AG20443 (cell line): Measurements from ENCODE around the gene AMOTL2.

ENCODE experiments used
- DNase-seq: peaks from one replicate; pipeline ENCODE4 v3.0.0; 2012; ENCODE audit warnings: low spot score, mixed read lengths

Gene AMOTL2

DNA sequence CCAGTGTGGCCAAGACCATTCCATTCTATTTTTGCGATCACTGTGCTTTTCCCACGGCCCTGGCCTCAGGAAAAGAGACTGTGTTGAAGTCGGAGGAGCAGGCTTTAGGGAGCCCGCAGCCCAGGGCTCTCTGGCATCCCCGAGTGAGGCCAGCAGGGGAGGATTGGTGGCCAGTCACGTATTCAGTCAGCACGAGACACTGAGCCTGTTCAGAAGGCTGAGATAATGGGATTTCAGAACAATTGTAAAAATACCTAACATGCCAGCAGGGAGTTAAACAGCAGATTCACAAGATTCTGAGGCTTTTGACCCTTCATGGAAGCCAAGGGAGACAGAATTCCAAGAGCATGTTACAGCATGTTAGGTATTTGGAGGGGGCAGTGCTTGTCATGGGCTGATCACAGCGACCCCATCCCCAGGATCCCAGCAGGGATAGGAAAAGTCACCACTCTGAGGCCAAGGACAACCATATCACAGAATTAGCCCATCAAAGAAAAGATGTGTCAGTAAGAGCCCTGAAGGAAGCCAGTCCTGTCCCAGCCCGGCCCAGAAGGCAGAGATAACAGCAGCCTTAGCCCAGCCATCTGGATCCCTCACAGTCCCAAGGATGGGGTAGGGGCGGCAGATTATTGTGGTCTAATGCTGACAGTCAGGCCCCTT, 40.6 kb downstream of the AMOTL2 start:
- peak; percentile 86 for DNase-seq

DNA sequence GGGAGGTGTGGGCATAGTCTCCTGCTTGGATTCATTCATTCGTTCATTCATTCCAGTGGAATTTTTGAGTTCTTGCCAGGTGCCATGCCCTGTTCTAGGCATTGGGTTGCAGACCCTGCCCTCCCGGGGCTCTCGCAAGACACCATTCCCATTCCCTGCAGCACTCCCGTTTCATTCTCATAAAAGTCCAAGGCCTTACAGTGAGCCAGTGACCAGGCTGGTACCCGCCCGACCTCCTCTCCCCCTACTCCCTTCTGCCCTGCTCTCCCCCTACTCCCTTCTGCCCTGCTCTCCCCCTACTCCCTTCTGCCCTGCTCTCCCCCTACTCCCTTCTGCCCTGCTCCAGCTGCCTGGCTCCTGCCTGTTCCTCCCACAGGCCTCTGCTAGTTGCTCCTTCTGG, 41.9 kb downstream of the AMOTL2 start:
- no peak for DNase-seq

DNA sequence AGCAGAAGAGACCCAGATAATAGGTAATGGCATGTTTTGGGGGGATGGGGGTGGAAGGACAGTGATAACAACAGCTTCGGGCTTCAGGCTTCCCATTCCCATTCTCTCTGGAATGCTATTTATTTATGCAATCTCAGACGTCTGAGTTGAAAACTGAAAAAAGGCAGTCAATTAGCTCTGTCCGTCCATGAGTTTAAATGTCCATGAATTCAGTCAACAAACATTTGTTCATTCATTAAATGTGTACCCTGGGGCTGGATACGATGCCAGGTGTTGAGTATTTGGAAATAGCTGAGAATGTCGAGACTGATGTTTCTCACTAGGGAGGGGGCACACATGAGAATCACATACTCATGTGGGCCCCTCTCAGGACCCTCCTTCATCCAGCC, 42.4 kb downstream of the AMOTL2 start:
- DNase-seq, result no peak

DNA sequence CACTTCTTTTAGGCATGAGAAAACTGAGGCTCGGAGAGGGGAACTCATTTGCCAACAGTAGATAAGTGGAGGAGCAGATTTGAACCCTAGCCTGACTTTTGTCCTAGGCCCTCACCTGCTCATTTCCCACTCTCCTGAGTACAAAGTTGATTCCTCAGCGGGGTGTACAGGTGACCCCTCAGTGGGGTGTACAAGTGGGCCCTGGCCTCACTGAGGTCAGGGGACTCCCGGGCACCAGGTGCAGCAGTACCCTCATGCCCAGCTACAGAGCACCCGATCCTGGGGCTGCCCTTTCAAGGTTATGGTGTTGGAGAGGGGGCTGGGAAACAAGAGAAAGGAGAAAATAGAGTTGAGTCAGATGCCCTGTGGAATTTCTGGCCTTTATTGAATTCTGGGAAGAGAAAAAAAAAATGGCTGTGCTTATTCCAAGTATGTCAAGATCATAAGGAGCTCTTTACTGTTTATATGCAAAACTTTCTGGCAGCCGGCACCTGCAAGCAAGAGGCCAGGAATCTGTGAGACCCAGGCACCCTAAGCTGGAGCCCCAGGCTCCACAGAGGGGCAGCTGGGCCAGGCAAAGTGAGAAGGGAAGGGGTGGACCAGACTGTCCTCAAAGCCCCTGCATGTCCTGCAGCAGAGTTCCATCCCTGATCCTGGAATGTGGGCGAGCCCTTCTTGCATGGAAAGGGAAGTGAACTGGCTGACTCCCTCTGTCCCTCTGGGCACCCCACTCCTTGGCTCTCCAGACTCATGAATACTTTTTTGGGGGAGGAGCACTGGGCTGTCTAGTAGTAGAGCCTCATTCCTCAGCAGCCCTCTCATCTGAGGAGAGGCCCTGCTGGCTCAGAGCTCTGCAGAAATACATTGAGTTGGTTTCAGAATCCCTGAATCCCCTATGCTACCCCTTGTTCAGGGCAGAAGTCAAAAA, 43.1 kb downstream of the AMOTL2 start:
- DNase-seq, result peak; percentile 81

DNA sequence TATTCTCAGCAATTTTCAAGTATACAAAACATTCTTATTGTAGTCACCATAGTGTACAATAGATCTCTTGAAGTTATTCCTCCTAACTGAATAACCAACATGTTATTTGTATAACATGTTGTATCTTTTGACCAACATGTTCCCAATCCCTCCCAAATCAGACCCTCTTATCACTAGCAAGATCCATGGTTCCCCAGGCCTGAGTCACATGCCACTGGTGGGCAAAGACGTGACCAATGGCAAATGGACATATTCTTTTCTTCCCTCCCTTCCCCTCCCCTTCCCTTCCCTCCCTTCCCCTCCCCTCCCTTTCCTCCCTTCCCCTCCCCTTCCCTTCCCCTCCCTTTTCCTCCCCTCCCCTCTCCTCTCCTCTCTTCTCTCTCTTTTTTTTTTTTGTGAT, 45.4 kb downstream of the AMOTL2 start:
- DNase-seq, result no peak

DNA sequence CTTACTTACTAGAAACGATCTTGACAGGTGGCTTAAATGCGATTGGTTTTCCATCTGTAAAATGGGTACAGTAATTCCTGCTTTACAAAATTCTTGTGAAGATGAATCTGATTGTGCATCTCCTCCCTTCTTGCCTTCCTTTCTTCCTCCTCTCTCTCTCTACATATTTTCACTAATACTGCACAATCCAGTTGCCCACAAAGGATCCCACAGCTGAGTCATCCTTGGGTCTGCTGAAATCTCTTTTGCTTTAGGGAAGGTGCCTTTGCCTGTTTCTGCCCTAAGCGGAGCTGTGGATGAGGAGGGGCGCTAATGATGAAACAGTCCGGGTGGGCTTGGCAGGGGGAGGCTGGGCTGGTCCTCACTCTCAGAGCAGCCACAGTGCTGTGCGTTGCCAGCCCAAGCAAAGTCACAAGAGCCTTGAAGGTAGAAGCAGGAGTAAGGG, 46.1 kb downstream of the AMOTL2 start:
- DNase-seq, result peak; percentile 67

DNA sequence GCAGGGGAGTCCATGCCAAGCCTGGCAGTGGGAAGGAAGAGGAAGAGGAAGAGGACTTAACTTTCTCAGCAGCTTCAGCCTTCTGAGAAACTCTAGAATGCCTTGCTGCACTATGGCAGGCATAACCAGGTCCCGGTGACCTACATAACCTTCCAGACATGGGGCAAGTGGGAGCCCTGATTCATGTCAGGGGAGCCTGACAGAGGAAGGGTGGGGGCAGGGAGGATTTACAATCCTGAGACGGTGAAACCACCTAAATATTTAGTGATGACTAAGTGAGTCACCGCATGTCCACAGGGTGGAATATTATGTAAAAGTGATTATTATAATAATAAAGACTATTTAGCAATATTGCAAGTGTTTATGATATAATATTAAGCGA, 46.7 kb downstream of the AMOTL2 start:
- peak; percentile 54 for DNase-seq

DNA sequence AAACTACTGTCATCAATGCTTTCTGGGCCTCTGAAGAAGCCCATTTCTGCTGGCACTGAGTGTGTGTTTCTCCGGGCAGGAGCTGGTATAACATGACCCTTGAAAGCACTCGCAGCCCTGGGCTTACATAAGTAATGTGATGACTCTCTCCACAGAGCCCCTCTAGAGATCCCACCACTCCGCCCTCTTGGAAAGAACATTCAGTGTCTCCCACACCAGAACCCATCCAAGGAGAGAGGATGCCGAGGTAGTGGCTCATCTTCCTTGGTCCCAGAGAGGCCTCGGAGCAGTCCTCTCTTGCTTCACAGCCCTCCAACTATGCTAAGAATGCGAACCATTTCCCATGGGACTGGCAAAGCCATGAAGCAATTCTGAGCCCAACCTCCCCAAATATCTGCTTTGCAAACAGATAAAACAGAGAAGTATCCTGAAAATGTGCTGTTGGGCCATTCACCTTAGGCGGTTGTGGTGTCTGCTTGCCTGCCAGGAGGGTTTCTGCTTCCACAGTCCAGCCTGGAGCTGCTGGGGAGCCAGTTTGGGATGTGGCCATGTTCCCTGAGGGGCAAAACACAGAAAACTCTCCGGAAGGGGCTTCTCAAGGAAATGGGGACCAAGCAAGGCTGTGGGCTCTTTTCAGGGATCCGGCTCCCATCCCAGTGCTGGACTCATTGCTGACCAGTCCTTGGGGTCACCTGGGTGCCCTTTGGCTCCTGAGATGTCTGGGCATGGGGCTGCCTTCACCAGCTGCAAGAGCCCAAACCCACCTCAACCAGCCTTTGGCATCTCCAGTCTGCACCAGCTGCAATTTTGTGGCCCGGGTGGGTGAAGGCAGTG, 47.3 kb downstream of the AMOTL2 start:
- DNase-seq, result peak; percentile 89

DNA sequence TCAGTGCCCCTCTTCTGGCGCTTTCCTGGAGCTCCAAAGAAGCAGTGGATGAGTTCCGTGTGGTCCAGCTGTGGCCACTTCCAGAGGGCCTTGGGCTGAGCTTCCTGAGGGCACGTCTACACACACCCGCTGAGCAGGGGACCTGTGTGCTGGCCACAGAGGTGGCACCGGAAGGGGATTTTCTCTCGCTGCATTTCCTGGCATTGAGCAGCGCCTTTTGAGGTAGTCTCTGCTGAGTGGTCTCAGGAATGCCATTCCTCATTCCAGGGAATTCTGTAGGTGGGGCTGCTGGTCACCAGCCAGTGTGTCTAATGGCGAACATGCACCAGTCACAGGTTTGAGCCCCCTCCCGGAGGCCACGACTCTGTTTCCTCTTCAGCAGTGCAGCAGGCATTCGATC, 48.1 kb downstream of the AMOTL2 start:
- no peak for DNase-seq

DNA sequence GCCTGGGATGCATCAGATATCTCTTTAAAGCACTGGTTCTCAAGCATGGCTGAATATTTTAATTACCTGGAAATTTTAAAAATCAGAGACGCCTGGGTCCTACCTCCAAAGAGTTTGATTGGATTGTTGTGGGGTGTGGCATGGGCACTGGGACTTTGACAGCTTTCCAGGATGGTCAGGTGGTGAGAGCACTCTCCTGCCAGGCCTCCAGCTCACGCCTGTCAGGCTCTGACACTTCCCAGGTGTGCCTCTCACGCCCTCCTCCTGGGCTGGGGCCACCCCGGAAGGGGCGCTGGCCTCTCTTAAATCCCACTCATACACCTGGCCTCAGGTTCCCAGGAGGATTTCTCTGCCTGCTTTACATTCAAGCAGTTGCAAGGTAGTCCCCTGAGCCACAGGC, 48.5 kb downstream of the AMOTL2 start:
- DNase-seq, result no peak

DNA sequence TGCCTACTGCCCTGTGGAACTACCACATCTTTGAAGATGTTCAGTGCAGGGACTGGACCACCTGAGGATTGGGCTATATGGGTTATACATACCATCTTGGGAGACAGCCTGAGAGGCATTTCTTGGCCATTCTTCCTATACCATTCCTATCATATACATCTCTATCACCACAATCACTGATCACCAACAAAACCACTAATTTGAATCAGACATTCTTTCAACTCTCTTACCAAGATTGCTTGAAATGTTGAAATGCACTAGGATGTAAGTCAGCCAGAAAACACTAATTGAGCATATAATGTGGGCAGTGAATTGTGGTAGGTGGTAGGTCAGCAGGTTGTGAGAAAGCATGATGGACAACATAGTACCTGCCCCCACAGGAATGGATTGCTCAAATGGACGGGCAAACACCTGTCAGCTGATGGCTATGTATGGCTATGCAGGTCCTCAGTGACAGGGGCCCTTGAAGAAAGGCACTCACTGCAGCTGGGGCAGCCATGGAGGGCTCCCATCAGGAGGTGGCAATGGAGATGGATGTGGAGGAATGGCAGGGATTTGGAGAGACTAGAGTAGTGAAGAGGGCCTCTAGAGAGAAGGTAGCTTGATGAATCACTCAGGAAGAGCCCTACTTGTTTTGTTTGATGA, 49.1 kb downstream of the AMOTL2 start:
- no peak for DNase-seq

DNA sequence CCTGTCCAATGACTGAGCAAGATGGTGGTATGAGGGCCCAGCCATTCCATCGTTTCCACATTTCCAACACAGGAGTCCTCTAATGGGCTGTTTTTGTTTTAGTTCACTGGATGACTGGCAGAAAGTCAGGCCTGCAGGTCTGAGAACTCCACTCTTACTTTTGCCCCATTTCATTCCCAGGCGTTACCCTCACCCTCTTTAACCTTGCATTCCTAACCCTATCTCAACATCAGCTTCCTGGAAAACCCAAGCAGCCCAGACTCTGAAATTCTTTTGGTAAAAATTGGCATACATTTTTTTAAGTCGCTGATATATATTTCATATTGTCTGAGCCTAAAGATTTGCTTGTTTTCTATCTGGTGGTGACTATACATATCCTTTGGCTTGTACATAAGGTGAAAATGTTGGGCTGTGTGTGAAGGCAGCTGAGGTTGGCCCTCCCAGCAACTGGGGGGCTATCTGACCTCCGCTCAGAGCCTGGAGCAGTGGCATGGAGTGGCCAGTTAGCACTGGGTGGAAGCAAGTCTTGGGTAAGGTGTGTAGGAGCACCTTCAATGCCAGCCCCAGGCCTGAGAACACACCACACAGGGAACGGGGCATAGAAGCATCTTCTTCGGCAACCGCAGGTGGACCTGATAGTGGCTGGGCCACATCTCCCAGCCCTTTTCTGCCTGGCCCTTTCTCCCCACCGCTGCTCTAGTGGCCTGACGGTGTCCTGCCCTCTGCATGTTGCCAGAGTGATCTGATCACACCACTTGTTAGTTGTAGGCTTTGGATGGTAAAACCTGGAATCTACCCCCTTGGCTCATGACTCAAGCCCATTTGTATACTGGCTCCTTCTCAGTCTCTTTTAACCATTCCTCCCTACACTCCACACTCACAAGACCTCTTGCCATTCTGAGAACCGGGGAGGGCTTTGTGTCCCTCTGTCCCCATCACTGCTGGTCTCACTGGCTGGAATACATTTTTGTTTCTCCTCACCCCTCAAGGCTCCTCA, 50.0 kb downstream of the AMOTL2 start:
- no peak for DNase-seq

DNA sequence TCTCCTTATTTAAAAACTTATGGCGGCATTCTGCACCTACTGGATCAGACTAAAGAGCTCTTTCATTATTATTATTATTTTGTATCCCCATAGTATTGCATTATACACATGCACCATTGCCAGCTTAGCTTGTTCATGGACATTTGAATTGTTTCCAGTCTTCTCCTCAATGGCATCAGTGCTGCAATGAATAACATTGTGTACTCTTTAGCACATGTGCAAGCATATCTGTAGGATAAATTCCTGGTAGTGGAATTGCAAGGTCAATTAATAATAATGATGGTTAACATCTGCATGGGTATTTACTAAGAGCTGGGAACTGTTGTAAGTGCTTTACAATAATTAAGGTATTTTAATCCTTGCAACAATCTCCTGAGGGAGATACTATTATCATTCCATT, 52.0 kb downstream of the AMOTL2 start:
- no peak for DNase-seq

DNA sequence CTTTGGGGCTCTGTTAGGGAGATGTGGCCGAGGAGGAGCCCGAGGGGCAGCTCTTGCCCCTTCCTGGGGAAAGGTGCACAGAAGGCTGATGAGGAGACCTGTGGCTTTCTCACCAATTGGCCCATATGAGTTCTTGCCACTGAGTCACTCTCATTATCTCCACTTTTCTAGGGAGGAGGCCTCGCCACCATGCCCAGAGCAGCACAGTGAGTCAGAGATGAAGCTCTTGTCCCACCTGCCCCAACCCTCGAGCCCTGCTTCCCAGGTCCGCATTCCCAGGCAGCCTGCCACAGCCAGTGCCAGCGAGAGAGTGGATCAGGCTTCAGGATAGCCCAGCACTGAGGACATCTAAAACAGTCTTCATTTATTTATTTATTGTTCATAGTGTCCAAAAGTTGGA, 53.5 kb downstream of the AMOTL2 start:
- DNase-seq, result no peak

DNA sequence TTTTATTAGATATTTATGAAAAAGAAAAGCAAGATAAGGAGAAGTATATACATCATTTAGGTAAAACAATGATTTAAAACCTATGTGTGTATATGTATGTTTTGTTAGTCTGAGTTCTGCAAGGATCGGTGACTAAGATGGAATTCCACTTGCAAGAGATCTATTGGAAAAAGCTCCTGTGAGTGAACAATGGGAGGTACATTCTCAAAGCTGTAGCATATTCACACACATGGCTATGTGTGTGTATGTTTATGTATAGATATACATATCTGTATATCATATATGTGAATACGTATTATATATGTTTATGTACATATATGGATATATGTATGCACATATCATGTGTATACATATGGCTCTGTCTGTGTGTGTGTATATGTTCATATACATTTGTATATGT, 54.3 kb downstream of the AMOTL2 start:
- DNase-seq, result no peak

DNA sequence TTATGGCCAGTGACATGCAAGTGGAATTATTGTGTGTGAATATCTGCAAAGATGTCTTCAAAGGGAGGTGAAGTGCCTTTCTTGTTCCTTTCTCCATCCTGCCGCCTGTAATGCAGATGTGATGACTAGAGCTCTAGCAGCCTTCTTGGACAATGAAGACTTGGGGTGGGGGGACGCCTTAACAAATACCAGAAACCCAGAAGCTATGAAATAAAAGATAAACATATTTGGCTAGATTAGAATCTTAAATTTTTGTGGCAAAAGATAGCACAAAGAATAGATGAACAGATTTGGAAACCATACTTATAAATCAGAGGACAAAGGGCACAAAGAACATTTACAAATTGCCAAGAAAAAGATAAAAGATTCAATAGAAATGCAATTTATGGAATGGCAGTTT, 56.1 kb downstream of the AMOTL2 start:
- DNase-seq, result no peak

DNA sequence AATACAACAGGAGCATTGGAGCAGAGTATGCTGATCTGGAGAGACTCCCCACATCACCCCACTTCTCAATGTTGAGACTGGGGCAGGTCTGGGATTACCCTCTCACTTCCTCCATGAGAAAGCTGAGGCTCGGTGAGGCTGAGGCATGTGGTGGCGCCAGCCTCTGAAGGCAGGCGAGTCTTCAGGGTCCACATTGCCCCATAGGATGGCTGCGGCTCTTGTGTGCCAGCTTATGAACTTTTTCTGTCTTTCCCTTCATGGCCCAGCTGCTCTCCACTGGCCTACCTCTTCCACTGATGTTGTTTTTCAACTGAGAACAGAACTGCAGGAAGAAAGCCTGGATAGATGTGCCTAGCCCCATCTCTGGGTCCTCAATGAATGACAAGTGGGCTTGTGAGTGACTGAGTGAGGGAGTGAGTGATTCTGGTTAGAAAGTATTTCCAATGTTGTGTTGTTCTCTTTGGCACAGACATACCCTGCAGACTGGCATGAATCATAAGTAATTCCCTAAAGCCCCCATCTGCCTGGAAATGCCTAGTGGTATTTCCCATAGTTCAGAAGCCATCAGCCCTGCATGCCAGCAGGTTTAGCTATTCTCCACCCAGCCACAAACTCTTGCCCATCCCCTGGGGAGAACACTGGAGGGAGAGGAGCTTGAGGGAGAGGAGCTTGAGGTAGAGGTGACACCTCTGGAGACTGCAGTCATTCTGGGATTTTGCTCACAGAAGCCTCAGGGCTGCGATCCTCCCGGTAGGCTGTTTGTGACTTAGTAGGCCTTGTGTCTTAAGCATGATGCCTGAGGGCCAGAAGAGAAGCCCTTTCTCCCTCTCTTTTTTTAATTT, 56.9 kb downstream of the AMOTL2 start:
- DNase-seq, result no peak

DNA sequence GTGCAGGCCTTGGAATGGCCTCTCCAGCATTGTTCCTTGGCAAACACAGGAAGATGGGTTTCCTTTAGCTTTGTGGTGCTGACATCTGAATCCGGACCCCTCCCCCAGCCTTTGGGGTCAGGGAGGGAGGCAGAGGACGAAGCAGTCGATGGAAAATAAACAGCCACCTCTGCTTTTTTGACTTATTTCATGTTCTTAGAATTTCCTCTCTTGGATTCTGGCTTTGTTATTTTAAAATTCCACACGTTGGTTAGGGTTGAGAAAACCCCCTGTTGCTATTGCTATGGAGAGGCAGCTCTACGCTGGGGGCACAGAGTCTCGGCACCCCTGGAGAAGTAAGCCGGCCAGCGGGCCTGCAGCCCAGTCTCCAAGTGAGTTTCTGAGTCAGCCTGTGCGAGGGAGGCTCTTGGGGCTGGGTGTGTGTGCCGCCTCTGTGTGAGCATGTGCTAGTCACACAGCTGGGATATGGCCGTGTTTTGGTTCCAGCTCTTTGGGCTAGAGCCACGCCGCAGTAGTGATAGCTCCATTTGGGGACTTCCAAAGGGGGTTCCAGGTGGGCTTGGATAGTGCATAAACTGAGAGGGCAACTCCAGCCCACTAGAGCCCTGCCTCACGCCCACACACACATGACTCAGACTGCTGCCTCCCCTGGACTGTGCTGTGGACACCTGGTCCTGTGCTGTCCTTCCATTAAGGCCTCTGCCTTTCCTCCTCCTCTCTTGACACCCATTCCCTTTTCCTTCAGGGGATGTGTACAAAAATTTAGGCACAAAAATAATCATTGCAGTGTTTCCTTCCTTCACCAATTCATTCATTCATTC, 58.8 kb downstream of the AMOTL2 start:
- DNase-seq, result peak; percentile 76
